SK-N-MC (cell line): ENCODE measurements around the gene RNASE9.

Source experiments
- DNase-seq: peaks from one replicate; pipeline ENCODE4 v3.0.0-alpha.2; 2011; ENCODE audit warnings: low read depth, low spot score
- H3K27ac ChIP-seq: fragments of 200-600 bp; sonication (generic); 2 replicates; pipeline ENCODE4 v1.5.1; 2016; ENCODE audit warnings: mixed run types
- H3K36me3 ChIP-seq: fragments of 200-600 bp; sonication (generic); 2 replicates; pipeline ENCODE4 v1.6.1; 2017; ENCODE audit warnings: antibody characterized with exemption, low read length, mixed read lengths; ENCODE audit not compliant: insufficient read depth
- H3K4me3 ChIP-seq: fragments of 200-600 bp; sonication (generic); 2 replicates; pipeline ENCODE4 v1.5.1; 2016
- H3K9ac ChIP-seq: fragments of 200-600 bp; sonication (generic); 2 replicates; pipeline ENCODE4 v1.8.0; 2017; ENCODE audit warnings: mixed run types, mixed read lengths; ENCODE audit not compliant: insufficient read length
- H3K9me3 ChIP-seq: fragments of 200-600 bp; sonication (generic); 2 replicates; pipeline ENCODE4 v1.6.1; 2017; ENCODE audit warnings: low read depth, mild to moderate bottlenecking, antibody characterized with exemption, low read length, moderate library complexity, mixed read lengths
- EZH2 ChIP-seq: fragments of 200-600 bp; sonication (generic); IDR thresholded peaks from one replicate; pipeline ENCODE4 v1.6.1; 2017; ENCODE audit warnings: antibody characterized with exemption
- FOXP2 ChIP-seq: optimal IDR thresholded peaks from 2 replicates; pipeline ENCODE3; 2011; ENCODE audit warnings: mild to moderate bottlenecking, moderate library complexity; ENCODE audit not compliant: insufficient read depth; ENCODE audit errors: extremely low read length, control extremely low read depth
- POLR2AphosphoS5 ChIP-seq: IDR thresholded peaks from 2 replicates; pipeline ENCODE4 v1.6.1; 2012; ENCODE audit warnings: mild to moderate bottlenecking, low read depth, low read length, borderline replicate concordance

RNASE9 gene

GRCh38 chr14:20551606-20552005, 9.2 kb downstream of the RNASE9 start:
- H3K4me3 ChIP-seq = no peak overlapping the region
- H3K36me3 ChIP-seq = no peaks in the 10 kb centered on the region
- DNase-seq = no peak
- no peak overlapping the region for H3K27ac ChIP-seq
- no peaks in the 10 kb centered on the region for H3K9me3 ChIP-seq
- H3K9ac ChIP-seq = no peak overlapping the region
- no peak for TF ChIP-seq FOXP2
- no peak for TF ChIP-seq POLR2AphosphoS5
- no peak for TF ChIP-seq EZH2

- H3K9me3 ChIP-seq = no peaks in the 10 kb centered on the region
- H3K36me3 ChIP-seq = no peaks in the 10 kb centered on the region
- TF ChIP-seq EZH2 (no peak), POLR2AphosphoS5 (no peak), FOXP2 (no peak)
- no peak overlapping the region for H3K27ac ChIP-seq
- H3K9ac ChIP-seq = no peak overlapping the region
- no peak for DNase-seq
- H3K4me3 ChIP-seq = no peak overlapping the region
These were observed 9.9 kb downstream of the RNASE9 start for GRCh38 chr14:20550926-20551325.

GRCh38 chr14:20548414-20549158, 12.3 kb downstream of the RNASE9 start:
- no peak for DNase-seq
- no peaks in the 10 kb centered on the region for H3K36me3 ChIP-seq

GRCh38 chr14:20546877-20547276, 14.0 kb downstream of the RNASE9 start:
- H3K4me3 ChIP-seq = no peak overlapping the region
- no peak overlapping the region for H3K27ac ChIP-seq
- no peak for DNase-seq
- no peaks in the 10 kb centered on the region for H3K9me3 ChIP-seq
- H3K36me3 ChIP-seq = no peaks in the 10 kb centered on the region
- no peak for TF ChIP-seq FOXP2
- TF ChIP-seq EZH2 = no peak
- TF ChIP-seq POLR2AphosphoS5 = no peak
- no peak overlapping the region for H3K9ac ChIP-seq

More at GRCh38 chr14:20548414-20549158, 12.3 kb downstream of the RNASE9 start:
- no peaks in the 10 kb centered on the region for H3K9me3 ChIP-seq
- no peak for TF ChIP-seq POLR2AphosphoS5
- no peak for TF ChIP-seq FOXP2
- no peak for TF ChIP-seq EZH2
- H3K27ac ChIP-seq = no peak overlapping the region
- no peak overlapping the region for H3K9ac ChIP-seq
- no peak overlapping the region for H3K4me3 ChIP-seq

GRCh38 chr14:20539906-20540305, 20.9 kb downstream of the RNASE9 start:
- Histone ChIP-seq H3K36me3 (no peaks in the 10 kb centered on the region), H3K9ac (no peak overlapping the region), H3K27ac (no peak overlapping the region), H3K9me3 (no peaks in the 10 kb centered on the region), H3K4me3 (no peak overlapping the region)
- no peak for DNase-seq
- TF ChIP-seq POLR2AphosphoS5 = no peak
- TF ChIP-seq FOXP2 = no peak
- no peak for TF ChIP-seq EZH2

GRCh38 chr14:20530771-20531571, 29.9 kb downstream of the RNASE9 start:
- Histone ChIP-seq H3K4me3 (no peak overlapping the region), H3K9me3 (no peaks in the 10 kb centered on the region), H3K27ac (no peak overlapping the region), H3K9ac (no peak overlapping the region), H3K36me3 (no peaks in the 10 kb centered on the region)
- DNase-seq = peak; percentile 58
- no peak for TF ChIP-seq EZH2
- no peak for TF ChIP-seq FOXP2
- no peak for TF ChIP-seq POLR2AphosphoS5

- TF ChIP-seq EZH2 = no peak
- TF ChIP-seq FOXP2 = no peak
- TF ChIP-seq POLR2AphosphoS5 = no peak
These were observed 31.0 kb downstream of the RNASE9 start for GRCh38 chr14:20529806-20530205.

GRCh38 chr14:20524027-20524426, 36.8 kb downstream of the RNASE9 start:
- H3K4me3 ChIP-seq = no peak overlapping the region
- no peak overlapping the region for H3K27ac ChIP-seq
- H3K36me3 ChIP-seq = no peaks in the 10 kb centered on the region
- TF ChIP-seq EZH2 (no peak), POLR2AphosphoS5 (no peak), FOXP2 (no peak)
- H3K9ac ChIP-seq = no peak overlapping the region
- H3K9me3 ChIP-seq = no peaks in the 10 kb centered on the region
- DNase-seq = no peak

More at GRCh38 chr14:20529806-20530205, 31.0 kb downstream of the RNASE9 start:
- no peak for DNase-seq
- Histone ChIP-seq H3K27ac (no peak overlapping the region), H3K9ac (no peak overlapping the region), H3K9me3 (no peaks in the 10 kb centered on the region), H3K36me3 (no peaks in the 10 kb centered on the region), H3K4me3 (no peak overlapping the region)
